WTC11 (cell line): Measurements from ENCODE around the gene HYAL1.

Source experiments
- CBFB ChIP-seq: sonication (generic); formaldehyde crosslinking; IDR thresholded peaks from 2 replicates; pipeline ENCODE4 v1.8.1; 2022; ENCODE audit warnings: mild to moderate bottlenecking, low read depth, missing genetic modification reagents
- CREB1 ChIP-seq: sonication (generic); formaldehyde crosslinking; IDR thresholded peaks from 2 replicates; pipeline ENCODE4 v1.8.0; 2023; ENCODE audit warnings: mild to moderate bottlenecking, missing genetic modification reagents
- CREM ChIP-seq: sonication (generic); formaldehyde crosslinking; IDR thresholded peaks from 2 replicates; pipeline ENCODE4 v1.8.1; 2022; ENCODE audit warnings: mild to moderate bottlenecking, missing genetic modification reagents, moderate library complexity
- SMAD3 ChIP-seq: sonication (generic); formaldehyde crosslinking; IDR thresholded peaks from 2 replicates; pipeline ENCODE4 v1.8.0; 2022; ENCODE audit warnings: missing genetic modification reagents, mild to moderate bottlenecking, borderline replicate concordance
- TEAD4 ChIP-seq: sonication (generic); formaldehyde crosslinking; IDR thresholded peaks from 2 replicates; pipeline ENCODE4 v1.8.0; 2022; ENCODE audit warnings: mild to moderate bottlenecking, missing genetic modification reagents
- TF ChIP-seq, protein P1 (sequence below): fragments of 200-600 bp; IDR thresholded peaks from 2 replicates; pipeline ENCODE4 v1.8.0; 2022; ENCODE audit warnings: antibody characterized with exemption
- TF ChIP-seq, protein P2 (sequence below): fragments of 250-450 bp; sonication (Bioruptor Pico); IDR thresholded peaks from 2 replicates; pipeline ENCODE4 v1.9.0; 2021; ENCODE audit warnings: mild to moderate bottlenecking, borderline replicate concordance
- TF ChIP-seq, protein P3 (sequence below): sonication (generic); formaldehyde crosslinking; IDR thresholded peaks from 2 replicates; pipeline ENCODE4 v1.8.0; 2023; ENCODE audit warnings: missing genetic modification reagents, mild to moderate bottlenecking, borderline replicate concordance
- TF ChIP-seq, protein P4 (sequence below): sonication (generic); formaldehyde crosslinking; IDR thresholded peaks from 2 replicates; pipeline ENCODE4 v1.8.1; 2023; ENCODE audit warnings: mild to moderate bottlenecking, missing genetic modification reagents, borderline replicate concordance

DNA sequence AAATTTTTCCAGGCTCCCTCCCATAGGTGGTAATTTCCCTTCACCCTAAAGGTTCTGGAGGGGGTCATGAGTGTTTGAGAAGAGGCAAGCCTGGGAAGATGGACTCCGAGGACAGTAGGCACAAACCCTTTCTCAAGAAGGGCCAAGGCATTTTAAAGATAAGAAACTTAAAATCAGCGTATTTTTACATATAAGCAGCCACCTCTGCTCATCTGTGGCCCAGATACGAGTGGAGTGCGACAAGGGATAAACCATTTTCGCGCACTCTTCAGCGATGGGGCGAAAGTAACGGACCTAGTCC is 36.7 kb upstream of the HYAL1 start:
- no peak for TF ChIP-seq CREM (CRISPR knock-in tag)
- TF ChIP-seq CBFB (CRISPR knock-in tag): no peak
- TF ChIP-seq, protein P1, sequence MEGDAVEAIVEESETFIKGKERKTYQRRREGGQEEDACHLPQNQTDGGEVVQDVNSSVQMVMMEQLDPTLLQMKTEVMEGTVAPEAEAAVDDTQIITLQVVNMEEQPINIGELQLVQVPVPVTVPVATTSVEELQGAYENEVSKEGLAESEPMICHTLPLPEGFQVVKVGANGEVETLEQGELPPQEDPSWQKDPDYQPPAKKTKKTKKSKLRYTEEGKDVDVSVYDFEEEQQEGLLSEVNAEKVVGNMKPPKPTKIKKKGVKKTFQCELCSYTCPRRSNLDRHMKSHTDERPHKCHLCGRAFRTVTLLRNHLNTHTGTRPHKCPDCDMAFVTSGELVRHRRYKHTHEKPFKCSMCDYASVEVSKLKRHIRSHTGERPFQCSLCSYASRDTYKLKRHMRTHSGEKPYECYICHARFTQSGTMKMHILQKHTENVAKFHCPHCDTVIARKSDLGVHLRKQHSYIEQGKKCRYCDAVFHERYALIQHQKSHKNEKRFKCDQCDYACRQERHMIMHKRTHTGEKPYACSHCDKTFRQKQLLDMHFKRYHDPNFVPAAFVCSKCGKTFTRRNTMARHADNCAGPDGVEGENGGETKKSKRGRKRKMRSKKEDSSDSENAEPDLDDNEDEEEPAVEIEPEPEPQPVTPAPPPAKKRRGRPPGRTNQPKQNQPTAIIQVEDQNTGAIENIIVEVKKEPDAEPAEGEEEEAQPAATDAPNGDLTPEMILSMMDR: no peak
- TF ChIP-seq, protein P2, sequence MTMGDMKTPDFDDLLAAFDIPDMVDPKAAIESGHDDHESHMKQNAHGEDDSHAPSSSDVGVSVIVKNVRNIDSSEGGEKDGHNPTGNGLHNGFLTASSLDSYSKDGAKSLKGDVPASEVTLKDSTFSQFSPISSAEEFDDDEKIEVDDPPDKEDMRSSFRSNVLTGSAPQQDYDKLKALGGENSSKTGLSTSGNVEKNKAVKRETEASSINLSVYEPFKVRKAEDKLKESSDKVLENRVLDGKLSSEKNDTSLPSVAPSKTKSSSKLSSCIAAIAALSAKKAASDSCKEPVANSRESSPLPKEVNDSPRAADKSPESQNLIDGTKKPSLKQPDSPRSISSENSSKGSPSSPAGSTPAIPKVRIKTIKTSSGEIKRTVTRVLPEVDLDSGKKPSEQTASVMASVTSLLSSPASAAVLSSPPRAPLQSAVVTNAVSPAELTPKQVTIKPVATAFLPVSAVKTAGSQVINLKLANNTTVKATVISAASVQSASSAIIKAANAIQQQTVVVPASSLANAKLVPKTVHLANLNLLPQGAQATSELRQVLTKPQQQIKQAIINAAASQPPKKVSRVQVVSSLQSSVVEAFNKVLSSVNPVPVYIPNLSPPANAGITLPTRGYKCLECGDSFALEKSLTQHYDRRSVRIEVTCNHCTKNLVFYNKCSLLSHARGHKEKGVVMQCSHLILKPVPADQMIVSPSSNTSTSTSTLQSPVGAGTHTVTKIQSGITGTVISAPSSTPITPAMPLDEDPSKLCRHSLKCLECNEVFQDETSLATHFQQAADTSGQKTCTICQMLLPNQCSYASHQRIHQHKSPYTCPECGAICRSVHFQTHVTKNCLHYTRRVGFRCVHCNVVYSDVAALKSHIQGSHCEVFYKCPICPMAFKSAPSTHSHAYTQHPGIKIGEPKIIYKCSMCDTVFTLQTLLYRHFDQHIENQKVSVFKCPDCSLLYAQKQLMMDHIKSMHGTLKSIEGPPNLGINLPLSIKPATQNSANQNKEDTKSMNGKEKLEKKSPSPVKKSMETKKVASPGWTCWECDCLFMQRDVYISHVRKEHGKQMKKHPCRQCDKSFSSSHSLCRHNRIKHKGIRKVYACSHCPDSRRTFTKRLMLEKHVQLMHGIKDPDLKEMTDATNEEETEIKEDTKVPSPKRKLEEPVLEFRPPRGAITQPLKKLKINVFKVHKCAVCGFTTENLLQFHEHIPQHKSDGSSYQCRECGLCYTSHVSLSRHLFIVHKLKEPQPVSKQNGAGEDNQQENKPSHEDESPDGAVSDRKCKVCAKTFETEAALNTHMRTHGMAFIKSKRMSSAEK: no peak
- TF ChIP-seq CREB1: no peak
- no peak for TF ChIP-seq TEAD4 (CRISPR knock-in tag)
- TF ChIP-seq SMAD3: no peak
- TF ChIP-seq, protein P3, sequence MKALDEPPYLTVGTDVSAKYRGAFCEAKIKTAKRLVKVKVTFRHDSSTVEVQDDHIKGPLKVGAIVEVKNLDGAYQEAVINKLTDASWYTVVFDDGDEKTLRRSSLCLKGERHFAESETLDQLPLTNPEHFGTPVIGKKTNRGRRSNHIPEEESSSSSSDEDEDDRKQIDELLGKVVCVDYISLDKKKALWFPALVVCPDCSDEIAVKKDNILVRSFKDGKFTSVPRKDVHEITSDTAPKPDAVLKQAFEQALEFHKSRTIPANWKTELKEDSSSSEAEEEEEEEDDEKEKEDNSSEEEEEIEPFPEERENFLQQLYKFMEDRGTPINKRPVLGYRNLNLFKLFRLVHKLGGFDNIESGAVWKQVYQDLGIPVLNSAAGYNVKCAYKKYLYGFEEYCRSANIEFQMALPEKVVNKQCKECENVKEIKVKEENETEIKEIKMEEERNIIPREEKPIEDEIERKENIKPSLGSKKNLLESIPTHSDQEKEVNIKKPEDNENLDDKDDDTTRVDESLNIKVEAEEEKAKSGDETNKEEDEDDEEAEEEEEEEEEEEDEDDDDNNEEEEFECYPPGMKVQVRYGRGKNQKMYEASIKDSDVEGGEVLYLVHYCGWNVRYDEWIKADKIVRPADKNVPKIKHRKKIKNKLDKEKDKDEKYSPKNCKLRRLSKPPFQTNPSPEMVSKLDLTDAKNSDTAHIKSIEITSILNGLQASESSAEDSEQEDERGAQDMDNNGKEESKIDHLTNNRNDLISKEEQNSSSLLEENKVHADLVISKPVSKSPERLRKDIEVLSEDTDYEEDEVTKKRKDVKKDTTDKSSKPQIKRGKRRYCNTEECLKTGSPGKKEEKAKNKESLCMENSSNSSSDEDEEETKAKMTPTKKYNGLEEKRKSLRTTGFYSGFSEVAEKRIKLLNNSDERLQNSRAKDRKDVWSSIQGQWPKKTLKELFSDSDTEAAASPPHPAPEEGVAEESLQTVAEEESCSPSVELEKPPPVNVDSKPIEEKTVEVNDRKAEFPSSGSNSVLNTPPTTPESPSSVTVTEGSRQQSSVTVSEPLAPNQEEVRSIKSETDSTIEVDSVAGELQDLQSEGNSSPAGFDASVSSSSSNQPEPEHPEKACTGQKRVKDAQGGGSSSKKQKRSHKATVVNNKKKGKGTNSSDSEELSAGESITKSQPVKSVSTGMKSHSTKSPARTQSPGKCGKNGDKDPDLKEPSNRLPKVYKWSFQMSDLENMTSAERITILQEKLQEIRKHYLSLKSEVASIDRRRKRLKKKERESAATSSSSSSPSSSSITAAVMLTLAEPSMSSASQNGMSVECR (CRISPR knock-in tag): no peak
- TF ChIP-seq, protein P4, sequence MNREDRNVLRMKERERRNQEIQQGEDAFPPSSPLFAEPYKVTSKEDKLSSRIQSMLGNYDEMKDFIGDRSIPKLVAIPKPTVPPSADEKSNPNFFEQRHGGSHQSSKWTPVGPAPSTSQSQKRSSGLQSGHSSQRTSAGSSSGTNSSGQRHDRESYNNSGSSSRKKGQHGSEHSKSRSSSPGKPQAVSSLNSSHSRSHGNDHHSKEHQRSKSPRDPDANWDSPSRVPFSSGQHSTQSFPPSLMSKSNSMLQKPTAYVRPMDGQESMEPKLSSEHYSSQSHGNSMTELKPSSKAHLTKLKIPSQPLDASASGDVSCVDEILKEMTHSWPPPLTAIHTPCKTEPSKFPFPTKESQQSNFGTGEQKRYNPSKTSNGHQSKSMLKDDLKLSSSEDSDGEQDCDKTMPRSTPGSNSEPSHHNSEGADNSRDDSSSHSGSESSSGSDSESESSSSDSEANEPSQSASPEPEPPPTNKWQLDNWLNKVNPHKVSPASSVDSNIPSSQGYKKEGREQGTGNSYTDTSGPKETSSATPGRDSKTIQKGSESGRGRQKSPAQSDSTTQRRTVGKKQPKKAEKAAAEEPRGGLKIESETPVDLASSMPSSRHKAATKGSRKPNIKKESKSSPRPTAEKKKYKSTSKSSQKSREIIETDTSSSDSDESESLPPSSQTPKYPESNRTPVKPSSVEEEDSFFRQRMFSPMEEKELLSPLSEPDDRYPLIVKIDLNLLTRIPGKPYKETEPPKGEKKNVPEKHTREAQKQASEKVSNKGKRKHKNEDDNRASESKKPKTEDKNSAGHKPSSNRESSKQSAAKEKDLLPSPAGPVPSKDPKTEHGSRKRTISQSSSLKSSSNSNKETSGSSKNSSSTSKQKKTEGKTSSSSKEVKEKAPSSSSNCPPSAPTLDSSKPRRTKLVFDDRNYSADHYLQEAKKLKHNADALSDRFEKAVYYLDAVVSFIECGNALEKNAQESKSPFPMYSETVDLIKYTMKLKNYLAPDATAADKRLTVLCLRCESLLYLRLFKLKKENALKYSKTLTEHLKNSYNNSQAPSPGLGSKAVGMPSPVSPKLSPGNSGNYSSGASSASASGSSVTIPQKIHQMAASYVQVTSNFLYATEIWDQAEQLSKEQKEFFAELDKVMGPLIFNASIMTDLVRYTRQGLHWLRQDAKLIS (CRISPR knock-in tag): no peak
